Measurements from ENCODE around the gene PACS1.

The PACS1 gene

GRCh38 chr11:66146074-66146473, 76.0 kb downstream of the PACS1 start:
- no peak for DNase-seq

- no peak for DNase-seq
Observed at GRCh38 chr11:66146940-66147339, 76.9 kb downstream of the PACS1 start.

GRCh38 chr11:66150140-66150539, 80.1 kb downstream of the PACS1 start:
- no peak for DNase-seq

GRCh38 chr11:66150725-66151124, 80.7 kb downstream of the PACS1 start:
- DNase-seq: no peak

- DNase-seq: no peak
Observed at GRCh38 chr11:66151273-66151672, 81.2 kb downstream of the PACS1 start.

- DNase-seq: no peak
Observed at GRCh38 chr11:66154109-66154508, 84.0 kb downstream of the PACS1 start.

GRCh38 chr11:66155387-66156073, 85.5 kb downstream of the PACS1 start:
- DNase-seq: no peak

- DNase-seq: no peak
Observed at GRCh38 chr11:66157182-66157864, 87.3 kb downstream of the PACS1 start.

GRCh38 chr11:66158156-66158555, 88.1 kb downstream of the PACS1 start:
- DNase-seq: no peak

- no peak for DNase-seq
Observed at GRCh38 chr11:66159324-66159984, 89.4 kb downstream of the PACS1 start.

GRCh38 chr11:66160709-66161108, 90.6 kb downstream of the PACS1 start:
- DNase-seq: no peak

GRCh38 chr11:66168289-66168688, 98.2 kb downstream of the PACS1 start:
- DNase-seq: no peak

GRCh38 chr11:66172146-66172545, 102.1 kb downstream of the PACS1 start:
- no peak for DNase-seq

- no peak for DNase-seq
Observed at GRCh38 chr11:66176650-66177049, 106.6 kb downstream of the PACS1 start.

- DNase-seq: no peak
Observed at GRCh38 chr11:66178183-66178582, 108.1 kb downstream of the PACS1 start.

GRCh38 chr11:66178871-66179270, 108.8 kb downstream of the PACS1 start:
- DNase-seq: no peak

GRCh38 chr11:66181632-66182315, 111.7 kb downstream of the PACS1 start:
- DNase-seq: no peak

GRCh38 chr11:66183494-66184048, 113.5 kb downstream of the PACS1 start:
- DNase-seq: no peak

GRCh38 chr11:66184728-66185127, 114.7 kb downstream of the PACS1 start:
- no peak for DNase-seq

GRCh38 chr11:66186470-66186869, 116.4 kb downstream of the PACS1 start:
- DNase-seq: no peak

- no peak for DNase-seq
Observed at GRCh38 chr11:66187453-66187852, 117.4 kb downstream of the PACS1 start.

GRCh38 chr11:66188580-66188979, 118.5 kb downstream of the PACS1 start:
- no peak for DNase-seq

- no peak for DNase-seq
Observed at GRCh38 chr11:66189031-66189745, 119.1 kb downstream of the PACS1 start.

Measured in activated gamma-delta T cell treated with Interleukin-2 at 50 U/mL for 16 hours (primary cell).